ENCODE data around the gene FKBP11. TPM values are rescaled to one million over a fixed set of nuclear protein-coding genes. Genes with fewer than 3 reads are reported as not detected.

Gene FKBP11
- total RNA-seq, 4 donors from 2014 or later, result 6.1 to 13.6 (median 10.7) TPM

DNA sequence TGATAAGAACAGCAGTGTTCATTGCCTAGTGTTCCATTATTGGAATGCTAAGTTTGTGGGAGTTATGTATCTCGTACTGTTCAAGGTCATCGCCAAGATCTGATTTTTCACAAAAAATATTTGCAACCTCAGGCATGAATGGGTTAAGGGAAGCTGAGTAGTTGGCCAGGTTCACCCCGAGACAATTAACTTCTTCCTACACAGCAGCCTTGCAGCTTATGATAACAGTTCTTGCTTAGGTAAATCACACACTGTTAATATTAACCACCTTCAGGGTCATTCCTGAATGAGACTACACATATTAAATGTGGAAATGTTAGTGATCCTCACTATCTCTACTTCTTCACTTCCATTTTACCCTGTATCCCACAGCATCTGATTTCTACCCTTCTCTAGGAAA is 18.0 kb downstream of the FKBP11 start:
- DNase-seq (ENCODE audit: low spot score in 2 of 2), result no peak
- 60 to 62% methylated on average over 3 of the region's 3 CpGs for WGBS, 2 donors
- H3K27me3 ChIP-seq, result no peaks in the 10 kb centered on the region
- H3K36me3 ChIP-seq, result no peaks in the 10 kb centered on the region
- no peaks in the 10 kb centered on the region for H3K9me3 ChIP-seq
- TF ChIP-seq, protein P1, sequence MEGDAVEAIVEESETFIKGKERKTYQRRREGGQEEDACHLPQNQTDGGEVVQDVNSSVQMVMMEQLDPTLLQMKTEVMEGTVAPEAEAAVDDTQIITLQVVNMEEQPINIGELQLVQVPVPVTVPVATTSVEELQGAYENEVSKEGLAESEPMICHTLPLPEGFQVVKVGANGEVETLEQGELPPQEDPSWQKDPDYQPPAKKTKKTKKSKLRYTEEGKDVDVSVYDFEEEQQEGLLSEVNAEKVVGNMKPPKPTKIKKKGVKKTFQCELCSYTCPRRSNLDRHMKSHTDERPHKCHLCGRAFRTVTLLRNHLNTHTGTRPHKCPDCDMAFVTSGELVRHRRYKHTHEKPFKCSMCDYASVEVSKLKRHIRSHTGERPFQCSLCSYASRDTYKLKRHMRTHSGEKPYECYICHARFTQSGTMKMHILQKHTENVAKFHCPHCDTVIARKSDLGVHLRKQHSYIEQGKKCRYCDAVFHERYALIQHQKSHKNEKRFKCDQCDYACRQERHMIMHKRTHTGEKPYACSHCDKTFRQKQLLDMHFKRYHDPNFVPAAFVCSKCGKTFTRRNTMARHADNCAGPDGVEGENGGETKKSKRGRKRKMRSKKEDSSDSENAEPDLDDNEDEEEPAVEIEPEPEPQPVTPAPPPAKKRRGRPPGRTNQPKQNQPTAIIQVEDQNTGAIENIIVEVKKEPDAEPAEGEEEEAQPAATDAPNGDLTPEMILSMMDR (IDR thresholded peaks at IDR 0.05), result no peak
- TF ChIP-seq POLR2A (IDR thresholded peaks at IDR 0.05) (no peak), EP300 (IDR thresholded peaks at IDR 0.05) (no peak)
- no peak overlapping the region for H3K27ac ChIP-seq
- no peak overlapping the region for H3K4me3 ChIP-seq
- H3K4me1 ChIP-seq, result peaks cover 0 to 11% (median 2%) of the 10 kb centered on the region in 4 donors

DNA sequence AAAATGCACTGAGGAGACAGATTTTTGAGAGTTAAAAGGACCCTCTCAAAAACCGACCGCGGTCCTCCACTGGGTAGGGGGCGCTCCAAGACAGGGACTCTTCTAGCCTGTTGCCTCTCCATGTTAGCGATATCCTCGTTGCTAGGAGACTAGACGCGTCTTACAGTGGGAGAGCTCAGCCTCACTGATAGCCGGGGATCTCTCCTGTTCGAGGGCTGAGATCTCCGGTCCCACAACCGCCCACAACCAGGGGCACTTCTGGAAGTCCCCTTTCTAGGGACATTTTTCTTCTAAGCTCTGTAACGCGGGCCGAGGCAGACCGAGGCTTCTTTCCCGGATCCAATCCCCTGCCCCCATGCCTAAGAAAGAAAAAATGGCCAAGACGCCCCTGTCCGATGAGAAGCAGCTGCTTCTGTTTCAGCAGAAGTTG is 21.3 kb downstream of the FKBP11 start:
- Histone ChIP-seq H3K27me3 (no peaks in the 10 kb centered on the region), H3K27ac (no peak overlapping the region), H3K4me3 (peak overlapping the region; percentile 16 to 44 (median 38)), H3K4me1 (peaks cover 0 to 11% (median 2%) of the 10 kb centered on the region in 4 donors), H3K9me3 (no peaks in the 10 kb centered on the region), H3K36me3 (no peaks in the 10 kb centered on the region)
- DNase-seq (ENCODE audit: low spot score in 2 of 2), result peak; percentile 41 to 66
- TF ChIP-seq, protein P1 (IDR thresholded peaks at IDR 0.05), result peak in 4 of 5 experiments; percentile 25 to 63 (median 52)
- no peak for TF ChIP-seq POLR2A (IDR thresholded peaks at IDR 0.05)
- 0 to 1% methylated on average over 19 of the region's 19 CpGs for WGBS, 2 donors

DNA sequence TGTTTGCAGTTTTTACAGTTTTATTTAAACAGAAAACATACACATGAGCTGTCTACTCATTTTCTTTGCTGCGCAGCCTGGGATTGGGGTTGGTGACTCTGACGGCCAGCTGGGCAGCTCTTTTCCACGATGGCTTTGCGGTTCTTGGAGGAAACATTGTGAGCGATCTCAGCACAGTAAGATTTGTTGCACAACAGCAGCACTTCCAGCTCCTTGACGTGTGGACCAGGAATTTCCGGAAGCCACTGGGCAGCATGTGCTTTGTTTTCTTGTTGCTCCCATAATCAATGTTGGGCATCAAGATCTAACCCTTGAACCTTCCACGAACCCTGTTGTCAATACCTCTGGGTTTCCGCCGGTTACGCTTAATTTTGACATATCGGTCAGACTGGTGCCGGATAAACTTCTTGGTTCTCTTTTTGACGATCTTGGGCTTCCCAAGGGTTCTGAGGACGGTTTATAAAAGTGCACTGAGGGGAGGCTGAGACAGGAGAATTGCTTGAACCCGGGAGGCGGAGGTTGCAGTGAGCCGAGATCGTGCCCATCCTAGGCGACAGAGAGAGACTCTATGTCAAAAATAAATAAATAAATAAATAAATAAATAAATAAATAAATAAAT is 21.8 kb downstream of the FKBP11 start:
- Histone ChIP-seq H3K4me3 (peak overlapping the region in 2 of 4 donors; percentile 43 to 44), H3K27me3 (no peaks in the 10 kb centered on the region), H3K27ac (no peak overlapping the region), H3K36me3 (no peaks in the 10 kb centered on the region), H3K4me1 (peaks cover 0 to 11% (median 2%) of the 10 kb centered on the region in 4 donors), H3K9me3 (no peaks in the 10 kb centered on the region)
- WGBS, 2 donors, result 55 to 67% methylated on average over 20 of the region's 20 CpGs
- TF ChIP-seq, protein P1 (IDR thresholded peaks at IDR 0.05), result no peak
- TF ChIP-seq POLR2A (IDR thresholded peaks at IDR 0.05), result no peak
- no peak for TF ChIP-seq EP300 (IDR thresholded peaks at IDR 0.05)
- no peak for DNase-seq (ENCODE audit: low spot score in 2 of 2)

DNA sequence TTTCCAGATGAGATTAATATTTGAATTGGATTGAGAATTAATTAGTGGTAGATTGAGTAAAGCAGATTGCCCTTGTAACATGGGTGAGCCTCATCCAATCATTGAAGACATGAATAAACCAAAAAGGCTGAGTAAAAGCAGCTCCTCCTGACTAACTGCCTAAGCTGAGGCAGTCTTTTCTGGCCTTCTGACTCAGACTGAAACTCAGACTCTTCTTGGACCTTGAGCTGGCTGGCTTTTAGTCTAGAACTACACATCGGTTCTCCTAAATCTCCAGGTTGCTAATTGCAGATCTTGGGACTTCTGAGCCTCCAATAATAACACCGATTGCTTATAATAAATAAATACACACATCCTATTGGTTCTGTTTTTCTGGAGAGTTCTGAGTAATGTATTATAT is 24.0 kb downstream of the FKBP11 start:
- Histone ChIP-seq H3K36me3 (no peaks in the 10 kb centered on the region), H3K4me1 (peaks cover 0 to 11% (median 2%) of the 10 kb centered on the region in 4 donors), H3K4me3 (no peak overlapping the region), H3K27me3 (no peaks in the 10 kb centered on the region), H3K27ac (no peak overlapping the region), H3K9me3 (no peaks in the 10 kb centered on the region)
- WGBS, 2 donors, result 86 to 92% methylated on average over 2 of the region's 2 CpGs
- DNase-seq (ENCODE audit: low spot score in 2 of 2), result no peak
- TF ChIP-seq POLR2A (IDR thresholded peaks at IDR 0.05), result no peak
- no peak for TF ChIP-seq EP300 (IDR thresholded peaks at IDR 0.05)
- TF ChIP-seq, protein P1 (IDR thresholded peaks at IDR 0.05), result no peak

DNA sequence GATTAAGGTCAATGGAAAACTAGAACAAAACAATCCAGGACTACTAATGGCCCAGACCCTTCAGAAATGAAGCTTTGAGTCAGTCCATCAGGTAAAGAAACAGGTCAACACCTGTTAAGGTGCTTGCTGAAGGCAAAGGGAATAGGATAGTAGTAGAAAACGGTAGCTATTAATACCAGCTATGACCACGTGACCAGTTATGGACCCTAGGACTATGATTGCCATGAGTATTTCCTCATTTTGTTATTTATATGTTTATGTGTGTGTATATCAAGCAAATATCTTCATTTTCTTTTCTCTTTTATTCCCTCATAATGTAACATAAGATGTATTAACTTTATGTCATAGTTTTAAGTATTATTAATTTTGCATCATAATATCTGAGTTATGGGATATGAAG is 25.6 kb downstream of the FKBP11 start:
- Histone ChIP-seq H3K27ac (no peak overlapping the region), H3K4me3 (no peak overlapping the region), H3K9me3 (no peaks in the 10 kb centered on the region), H3K36me3 (no peaks in the 10 kb centered on the region), H3K4me1 (peaks cover 0 to 11% (median 2%) of the 10 kb centered on the region in 4 donors), H3K27me3 (no peaks in the 10 kb centered on the region)
- WGBS, 2 donors, result 64 to 72% methylated on average over 2 of the region's 2 CpGs
- TF ChIP-seq POLR2A (IDR thresholded peaks at IDR 0.05) (no peak), EP300 (IDR thresholded peaks at IDR 0.05) (no peak)
- TF ChIP-seq, protein P1 (IDR thresholded peaks at IDR 0.05), result no peak
- DNase-seq (ENCODE audit: low spot score in 2 of 2), result no peak
